Kidney capillary endothelial cell (primary cell): ENCODE results near the gene FZR1.
"Not testable (repeated sequence)": the region's sequence is repeated elsewhere in the genome, so short reads cannot be mapped to it uniquely, and the experiment has no call there.

ENCODE experiments used
- DNase-seq: peaks from one replicate; pipeline ENCODE4 v3.0.0-alpha.2; 2018; ENCODE audit warnings: low spot score

FZR1 gene

GRCh38 chr19:3547301-3547731 lies 41.2 kb downstream of the FZR1 start:
- peak; percentile 33 for DNase-seq

DNA sequence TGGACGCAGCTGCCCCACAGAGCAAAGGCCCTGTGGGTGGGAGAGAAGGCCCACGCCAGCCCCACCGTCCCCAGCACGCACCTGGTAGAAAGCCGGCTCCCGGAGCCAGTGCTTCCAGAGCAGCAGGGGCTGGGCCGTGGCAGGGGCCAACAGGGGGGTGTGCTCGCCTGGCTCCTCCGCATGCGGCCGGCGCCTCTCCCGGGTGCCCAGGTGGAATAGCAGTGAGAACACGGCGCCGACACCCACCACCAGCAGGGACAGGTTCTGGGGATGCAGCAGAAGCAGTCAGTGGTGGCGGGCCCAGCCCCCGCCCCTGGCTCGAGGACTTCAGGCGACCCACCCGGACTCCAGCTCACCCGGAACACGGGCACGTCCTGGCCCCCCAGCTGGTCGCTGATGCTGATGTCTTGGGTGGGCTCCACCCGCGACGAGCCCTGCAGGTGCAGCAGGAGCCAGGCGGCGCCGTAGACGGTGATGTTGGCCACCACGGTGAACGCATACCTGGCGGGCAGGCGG lies 41.7 kb downstream of the FZR1 start:
- DNase-seq, result no peak

- no peak for DNase-seq
Observed at GRCh38 chr19:3548606-3549005, 42.5 kb downstream of the FZR1 start.

DNA sequence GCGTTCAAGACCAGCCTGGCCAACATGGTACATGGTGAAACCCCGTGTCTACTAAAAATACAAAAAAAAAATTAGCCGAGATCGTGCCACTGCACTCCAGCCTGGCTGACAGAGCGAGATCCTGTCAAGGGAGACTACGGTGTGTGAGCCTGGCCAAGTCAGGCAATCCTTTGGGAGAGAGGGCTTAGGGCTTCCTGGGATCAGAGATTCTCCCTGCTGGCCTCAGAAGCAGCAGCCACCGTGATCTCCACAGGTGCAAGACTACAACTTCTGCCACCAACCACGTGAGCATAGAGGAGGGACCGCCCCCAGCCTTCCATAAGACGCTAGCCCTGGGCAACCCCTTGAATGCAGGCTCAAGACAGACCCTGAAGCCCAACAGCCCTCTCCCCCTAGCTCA lies 43.7 kb downstream of the FZR1 start:
- DNase-seq, result no peak

DNA sequence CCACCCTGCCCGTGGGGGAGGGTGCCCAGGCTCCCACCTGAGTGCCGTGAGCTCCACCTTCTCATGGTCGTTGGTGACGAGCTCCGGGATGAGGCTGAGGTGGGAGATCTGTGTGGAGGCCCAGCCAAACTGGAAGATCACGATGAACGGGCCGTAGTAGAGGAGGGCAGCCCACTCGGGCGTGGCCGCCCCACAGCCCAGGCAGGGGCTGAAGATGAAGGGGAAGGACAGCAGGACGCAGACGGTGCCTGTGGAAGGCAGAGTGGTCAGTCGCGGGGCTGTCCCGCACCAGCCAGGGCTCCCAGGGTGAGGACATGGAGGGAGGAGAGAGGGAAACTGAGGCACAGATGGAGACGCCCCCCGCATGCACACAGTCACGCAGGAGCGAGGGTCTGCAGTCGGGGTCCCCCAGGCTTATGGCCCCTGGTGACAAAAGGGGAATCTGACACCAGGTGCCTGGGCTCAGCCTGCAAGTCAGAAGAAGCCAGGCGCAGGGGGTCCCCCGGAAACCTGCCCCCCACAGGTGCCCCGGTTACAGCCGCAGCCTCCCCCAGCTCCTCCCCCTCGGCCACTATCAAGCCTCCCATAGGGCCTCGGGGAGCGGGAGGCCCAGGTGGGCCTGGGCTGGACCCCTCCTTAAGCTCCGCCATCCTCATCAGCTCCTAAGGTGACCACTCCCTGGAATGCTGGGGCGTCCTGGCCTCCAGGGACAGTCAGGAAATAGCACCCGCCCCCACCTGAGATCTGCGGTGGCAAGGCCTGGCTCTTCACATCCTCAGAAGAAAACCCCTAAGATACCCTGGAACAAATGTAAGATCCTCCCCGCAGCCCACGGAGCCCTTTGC lies 45.1 kb downstream of the FZR1 start:
- DNase-seq, result no peak

DNA sequence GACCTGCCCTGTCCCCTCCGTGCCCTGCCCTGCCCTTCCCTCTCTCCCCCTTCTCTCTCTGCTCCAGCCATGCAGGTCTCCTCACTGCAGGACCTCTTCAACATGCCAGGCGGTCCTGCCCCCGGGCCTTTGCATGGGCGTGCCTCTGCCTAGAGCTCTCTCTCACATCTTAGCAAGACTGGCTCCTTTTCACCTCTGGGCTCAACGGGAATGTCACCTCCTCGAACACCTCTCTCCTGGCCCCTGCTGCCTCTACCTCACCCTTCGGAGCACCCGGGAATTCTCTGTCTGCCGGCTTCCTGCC lies 45.6 kb downstream of the FZR1 start:
- DNase-seq, result no peak

DNA sequence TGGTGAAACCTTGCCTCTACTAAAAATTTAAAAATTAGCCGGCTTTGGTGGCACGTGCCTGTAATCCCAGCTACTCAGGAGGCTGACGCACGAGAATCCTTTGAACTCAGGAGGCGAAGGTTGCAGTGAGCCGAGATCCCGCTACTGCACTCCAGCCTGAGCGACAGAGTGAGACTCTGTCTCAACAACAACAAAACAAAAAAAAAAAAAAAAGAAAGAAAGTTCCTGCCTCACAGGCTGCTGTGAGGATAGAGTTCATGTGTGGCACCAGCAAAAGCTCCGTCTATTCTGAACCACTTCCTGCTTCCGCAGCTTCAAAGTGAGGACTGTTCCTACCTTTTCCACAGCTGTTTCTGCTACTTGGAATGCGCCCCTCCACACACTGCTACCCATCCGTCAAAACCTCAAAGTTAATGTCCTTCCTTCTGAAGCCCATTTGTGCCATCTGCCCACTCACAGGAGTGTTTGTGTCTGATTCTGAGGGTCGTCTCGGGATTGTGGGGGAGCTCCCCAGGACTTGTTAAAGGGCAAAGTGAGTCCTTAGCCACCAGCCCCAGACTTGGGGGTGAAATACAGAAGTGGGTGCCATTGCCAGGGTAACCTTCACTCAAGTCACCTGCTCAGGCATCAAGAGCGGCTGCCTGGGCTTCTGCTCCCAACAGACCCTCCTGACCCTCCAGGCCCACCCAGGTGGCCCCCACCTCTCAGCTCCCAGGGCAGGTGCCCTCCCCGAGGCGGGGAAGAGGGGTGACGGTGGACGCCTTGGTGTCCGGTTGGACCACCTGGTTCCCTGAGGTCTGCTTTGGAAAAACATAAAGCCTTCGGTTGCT lies 48.4 kb downstream of the FZR1 start:
- DNase-seq, result no peak

DNA sequence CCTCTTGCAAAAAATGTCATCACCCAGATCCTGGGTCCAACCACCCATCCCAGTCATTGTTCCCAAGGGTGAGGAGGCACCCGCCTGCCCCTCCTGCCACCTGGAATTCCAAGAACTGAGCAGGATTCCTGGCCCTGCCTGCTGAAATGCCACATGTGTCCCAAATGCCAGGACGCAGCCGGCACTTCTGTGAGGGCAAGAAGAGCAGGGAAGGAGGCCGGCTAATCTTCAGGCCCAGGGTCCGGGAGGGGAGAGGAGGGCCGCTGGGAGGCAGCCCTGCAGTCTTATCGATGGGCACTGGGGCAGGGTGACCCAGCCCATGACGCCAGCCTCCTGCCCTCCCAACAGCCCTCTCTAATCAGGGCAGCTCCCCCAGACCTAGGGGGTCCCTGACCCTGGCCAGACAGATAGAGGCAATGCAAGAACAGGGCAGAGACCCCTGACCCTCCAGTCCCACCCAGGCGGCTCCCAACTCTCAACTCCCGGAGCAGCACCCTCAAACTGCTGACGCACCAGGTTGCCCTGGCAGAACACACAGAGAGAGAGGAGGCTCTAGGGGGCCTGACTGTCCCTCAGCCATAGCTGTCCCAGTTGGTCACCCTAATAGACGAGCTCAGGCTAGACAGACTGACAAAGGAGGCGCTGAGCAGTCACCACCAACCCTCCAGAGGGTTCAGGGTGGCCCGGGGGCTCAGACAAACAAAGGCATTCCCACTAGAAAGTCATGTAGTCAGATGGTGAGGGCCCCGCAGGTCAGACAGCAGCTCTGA lies 49.7 kb downstream of the FZR1 start:
- DNase-seq, result no peak

DNA sequence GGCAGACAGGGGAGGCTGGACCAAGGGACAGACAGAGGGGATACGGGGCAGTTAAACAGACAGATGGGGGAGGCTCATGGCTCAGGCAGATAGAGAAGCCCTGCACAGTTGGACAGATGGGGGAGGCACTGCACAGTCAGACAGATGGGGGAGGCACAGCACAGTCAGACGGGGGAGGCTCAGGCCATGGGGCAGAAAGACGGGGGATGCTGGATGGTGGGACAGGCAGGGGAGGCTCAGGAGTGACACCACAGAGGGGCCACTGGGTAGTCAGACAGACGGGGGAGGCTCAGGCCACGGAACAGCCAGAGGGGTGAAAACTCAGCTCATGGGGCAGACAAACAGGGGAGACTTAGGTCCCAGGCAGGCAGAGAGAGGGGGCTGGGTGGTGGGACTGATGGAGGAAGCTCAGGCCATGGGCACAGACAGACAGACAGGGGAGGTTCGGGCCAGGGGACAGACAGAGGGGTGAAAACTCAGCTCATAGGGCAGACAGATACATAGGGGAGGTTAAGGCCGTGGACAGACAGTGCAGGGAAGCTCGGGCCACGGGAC lies 50.4 kb downstream of the FZR1 start:
- no peak for DNase-seq

DNA sequence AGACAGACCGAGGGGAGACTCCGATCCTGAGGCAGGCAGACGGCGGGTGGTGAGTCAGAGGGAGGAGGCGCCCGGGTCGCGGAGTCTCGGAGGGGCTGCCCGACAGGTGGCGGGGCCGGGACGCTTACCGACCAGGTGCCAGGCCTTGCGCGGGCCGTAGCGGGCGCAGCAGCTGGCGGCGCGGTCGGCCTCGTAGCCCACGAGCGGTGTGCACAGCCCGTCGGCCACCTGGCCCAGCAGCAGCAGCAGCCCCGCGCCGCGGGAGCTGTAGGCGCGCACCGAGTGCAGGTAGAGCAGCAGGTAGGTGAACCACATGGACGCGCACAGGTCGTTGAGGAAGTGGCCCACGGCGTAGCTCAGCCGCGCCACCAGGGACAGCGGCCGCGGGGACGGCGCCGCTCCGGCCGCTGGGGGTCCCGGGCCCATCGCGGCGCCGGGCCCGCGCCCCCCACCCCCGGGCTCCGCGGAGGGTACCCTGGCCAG lies 50.9 kb downstream of the FZR1 start:
- DNase-seq, result no peak

- peak; percentile 86 for DNase-seq
Observed at GRCh38 chr19:3557461-3558248, 51.5 kb downstream of the FZR1 start, which contains the start of gene MFSD12. TSS of gene MFSD12 (minus strand) at chr19:3557586. CDS start at chr19:3557403, 183 bp downstream.

GRCh38 chr19:3563709-3564524 lies 57.8 kb downstream of the FZR1 start:
- no peak for DNase-seq

DNA sequence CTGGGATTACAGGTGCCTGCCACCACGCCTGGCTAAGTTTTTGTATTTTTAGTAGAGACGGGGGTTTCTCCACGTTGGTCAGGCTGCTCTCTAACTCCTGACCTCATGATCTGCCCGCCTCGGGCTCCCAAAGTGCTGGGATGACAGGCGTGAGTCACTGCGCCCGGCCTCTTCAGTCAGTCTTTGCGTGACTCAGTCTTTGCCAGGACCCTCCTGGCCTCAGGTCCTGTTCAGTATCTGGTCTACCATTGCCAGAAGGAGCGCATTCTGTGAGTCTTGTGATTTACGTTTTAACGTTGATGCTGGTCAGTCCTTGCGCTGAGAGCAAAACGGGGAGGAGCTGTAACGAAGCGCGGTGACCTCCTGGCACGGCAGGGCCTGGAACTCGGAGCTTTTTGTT lies 59.0 kb downstream of the FZR1 start:
- no peak for DNase-seq

GRCh38 chr19:3570042-3570441 lies 63.9 kb downstream of the FZR1 start:
- DNase-seq, result not testable (repeated sequence)

GRCh38 chr19:3570606-3571011 lies 64.5 kb downstream of the FZR1 start:
- no peak for DNase-seq

DNA sequence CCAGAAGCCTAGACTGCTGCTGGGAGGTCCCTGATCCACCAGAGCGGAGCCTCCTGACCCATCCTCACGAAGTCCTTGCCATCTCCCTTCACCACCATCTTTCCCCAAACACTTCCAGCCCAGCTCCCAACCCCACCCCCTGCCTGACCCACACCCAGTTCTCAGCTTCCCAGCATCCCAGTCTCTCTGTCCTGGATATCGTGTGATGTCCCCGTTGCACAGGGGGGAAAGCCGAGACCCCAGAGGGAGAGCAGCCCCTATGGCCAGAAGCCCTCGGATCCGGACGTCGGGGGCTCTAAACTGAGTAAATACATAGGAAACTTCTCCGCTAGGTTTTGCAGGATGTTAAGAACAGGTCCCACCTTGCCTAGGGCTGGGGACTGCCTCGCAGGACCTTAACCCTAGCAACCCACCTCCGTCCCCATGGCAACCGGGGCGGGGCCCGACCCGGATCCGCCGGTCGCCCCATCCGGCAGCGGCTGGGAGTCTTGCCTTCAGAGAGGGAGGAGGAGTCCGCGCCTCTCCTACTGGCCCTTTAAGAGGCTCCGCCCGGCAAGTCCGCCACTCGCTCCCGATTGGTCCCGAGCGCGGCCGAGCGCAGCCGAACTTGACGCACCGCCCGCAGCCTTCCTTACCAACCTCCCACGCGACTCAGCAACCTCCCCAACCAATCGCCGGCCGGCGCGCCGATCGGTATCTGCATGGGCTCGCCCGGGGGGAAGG lies 66.2 kb downstream of the FZR1 start:
- DNase-seq, result peak; percentile 99

- DNase-seq, result no peak
Observed at GRCh38 chr19:3572855-3573161, 66.7 kb downstream of the FZR1 start, which contains the start of gene HMG20B. TSS of gene HMG20B (plus strand) at chr19:3572944. CDS start at chr19:3573310, 366 bp downstream.

DNA sequence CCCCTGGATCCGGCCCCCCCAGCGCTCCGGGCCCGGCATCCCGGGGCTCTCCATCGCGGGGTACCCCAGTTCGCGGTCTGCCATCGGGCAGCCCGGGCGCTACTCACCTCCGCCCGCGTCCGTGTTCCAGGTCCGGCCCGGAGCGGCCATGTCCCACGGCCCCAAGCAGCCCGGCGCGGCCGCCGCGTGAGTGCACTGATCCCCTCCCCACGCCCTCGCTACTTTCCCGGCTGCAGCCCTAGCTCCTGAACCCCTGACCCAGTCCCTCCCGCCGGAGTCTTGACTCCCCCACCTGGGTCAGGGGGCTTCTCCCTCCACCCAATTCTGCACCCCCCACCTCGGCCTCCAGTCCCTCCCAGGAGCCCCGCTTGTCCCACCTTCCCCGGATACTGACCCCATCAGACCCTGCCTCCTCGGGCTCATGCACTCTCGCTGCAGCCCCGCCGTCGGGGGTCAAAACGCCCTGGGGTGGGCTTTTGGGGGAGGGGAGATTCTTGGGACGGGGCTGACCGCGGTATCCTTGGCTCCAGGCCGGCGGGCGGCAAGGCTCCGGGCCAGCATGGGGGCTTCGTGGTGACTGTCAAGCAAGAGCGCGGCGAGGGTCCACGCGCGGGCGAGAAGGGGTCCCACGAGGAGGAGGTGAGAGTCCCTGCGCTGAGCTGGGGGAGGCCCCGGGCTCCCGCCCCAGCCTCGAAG lies 67.2 kb downstream of the FZR1 start:
- DNase-seq, result no peak
